ENCODE measurements around the gene TPD52L2.

DNA sequence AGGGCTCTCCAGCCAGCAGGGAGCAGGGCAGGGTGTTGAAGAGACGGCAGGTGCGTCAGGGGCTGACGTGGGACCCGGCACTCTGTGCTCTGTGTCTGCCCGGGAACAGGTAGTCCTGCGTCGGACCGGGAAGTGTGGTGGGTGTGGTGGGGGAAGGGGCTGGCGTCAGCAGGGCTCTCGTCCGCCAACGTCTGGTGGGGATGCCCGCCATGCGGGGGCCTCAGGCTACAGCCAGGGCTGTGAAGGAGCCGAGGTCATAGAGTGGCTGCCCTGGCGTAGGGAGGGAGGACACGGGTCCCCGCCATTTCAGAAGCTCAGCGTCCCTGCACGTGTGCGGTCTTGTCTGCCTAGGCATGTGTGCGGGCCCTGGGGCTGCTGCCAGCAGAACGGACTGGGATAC is 55.2 kb downstream of the TPD52L2 start:
- TF ChIP-seq, protein P1, sequence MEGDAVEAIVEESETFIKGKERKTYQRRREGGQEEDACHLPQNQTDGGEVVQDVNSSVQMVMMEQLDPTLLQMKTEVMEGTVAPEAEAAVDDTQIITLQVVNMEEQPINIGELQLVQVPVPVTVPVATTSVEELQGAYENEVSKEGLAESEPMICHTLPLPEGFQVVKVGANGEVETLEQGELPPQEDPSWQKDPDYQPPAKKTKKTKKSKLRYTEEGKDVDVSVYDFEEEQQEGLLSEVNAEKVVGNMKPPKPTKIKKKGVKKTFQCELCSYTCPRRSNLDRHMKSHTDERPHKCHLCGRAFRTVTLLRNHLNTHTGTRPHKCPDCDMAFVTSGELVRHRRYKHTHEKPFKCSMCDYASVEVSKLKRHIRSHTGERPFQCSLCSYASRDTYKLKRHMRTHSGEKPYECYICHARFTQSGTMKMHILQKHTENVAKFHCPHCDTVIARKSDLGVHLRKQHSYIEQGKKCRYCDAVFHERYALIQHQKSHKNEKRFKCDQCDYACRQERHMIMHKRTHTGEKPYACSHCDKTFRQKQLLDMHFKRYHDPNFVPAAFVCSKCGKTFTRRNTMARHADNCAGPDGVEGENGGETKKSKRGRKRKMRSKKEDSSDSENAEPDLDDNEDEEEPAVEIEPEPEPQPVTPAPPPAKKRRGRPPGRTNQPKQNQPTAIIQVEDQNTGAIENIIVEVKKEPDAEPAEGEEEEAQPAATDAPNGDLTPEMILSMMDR (conservative IDR thresholded peaks at IDR 0.05; ENCODE audit: low read length), result no peak
- no peak for TF ChIP-seq EZH2phosphoT487 (IDR thresholded peaks at IDR 0.05; ENCODE audit: borderline replicate concordance)

Data from Loucy (cell line).